GM18498 (cell line): ENCODE data around the gene LRCH4.
"Not testable (repeated sequence)": the region's sequence is repeated elsewhere in the genome, so short reads cannot be mapped to it uniquely, and the experiment has no call there.

Experiments
- ATAC-seq: cut with Tn5 transposase; IDR thresholded peaks from one replicate; pipeline ENCODE4 v1.9.1; 2021; ENCODE audit warnings: mild to moderate bottlenecking, moderate library complexity; ENCODE audit not compliant: unreplicated experiment

LRCH4 gene

GRCh38 chr7:100568176-100568895 lies 17.6 kb downstream of the LRCH4 start:
- ATAC-seq, result no peak

- ATAC-seq, result no peak
Observed at GRCh38 chr7:100567751-100568175, 18.2 kb downstream of the LRCH4 start.

- no peak for ATAC-seq
Observed at GRCh38 chr7:100567031-100567730, 18.7 kb downstream of the LRCH4 start.

- no peak for ATAC-seq
Observed at GRCh38 chr7:100566018-100566531, 19.9 kb downstream of the LRCH4 start.

- no peak for ATAC-seq
Observed at GRCh38 chr7:100565133-100565571, 20.8 kb downstream of the LRCH4 start.

GRCh38 chr7:100564405-100564804 lies 21.5 kb downstream of the LRCH4 start:
- not testable (repeated sequence) for ATAC-seq

GRCh38 chr7:100563809-100564400 lies 22.0 kb downstream of the LRCH4 start:
- peak; percentile 37 for ATAC-seq

- ATAC-seq, result no peak
Observed at GRCh38 chr7:100563100-100563564, 22.8 kb downstream of the LRCH4 start.

- ATAC-seq, result no peak
Observed at GRCh38 chr7:100562195-100563099, 23.5 kb downstream of the LRCH4 start.

GRCh38 chr7:100561491-100562194 lies 24.3 kb downstream of the LRCH4 start:
- no peak for ATAC-seq

- ATAC-seq, result no peak
Observed at GRCh38 chr7:100559127-100559526, 26.8 kb downstream of the LRCH4 start.

GRCh38 chr7:100556541-100556940 lies 29.4 kb downstream of the LRCH4 start:
- no peak for ATAC-seq

- ATAC-seq, result no peak
Observed at GRCh38 chr7:100555701-100556100, 30.2 kb downstream of the LRCH4 start.

- no peak for ATAC-seq
Observed at GRCh38 chr7:100553032-100553431, 32.9 kb downstream of the LRCH4 start.

GRCh38 chr7:100552532-100552931 lies 33.4 kb downstream of the LRCH4 start:
- no peak for ATAC-seq

GRCh38 chr7:100548446-100548845 lies 37.5 kb downstream of the LRCH4 start:
- not testable (repeated sequence) for ATAC-seq

- ATAC-seq, result no peak
Observed at GRCh38 chr7:100547872-100548271, 38.1 kb downstream of the LRCH4 start.

GRCh38 chr7:100546926-100547800 lies 38.8 kb downstream of the LRCH4 start:
- ATAC-seq, result no peak
